Muscle layer of duodenum (tissue), 2 donors: Measurements from ENCODE around the gene CHMP2A.
A peak's percentile ranks its signal among the peaks of the same experiment; 100 is the strongest.

Source experiments
- H3K27ac ChIP-seq: one replicate; pipeline ENCODE4 v1.7.0; 2013; ENCODE audit warnings: mild to moderate bottlenecking, low read length
- H3K27me3 ChIP-seq: one replicate; pipeline ENCODE4 v1.7.0; 2013; ENCODE audit warnings: low read depth, mild to moderate bottlenecking, control low read depth, low read length
- H3K36me3 ChIP-seq, 2 donors: one replicate each; pipeline ENCODE4 v1.7.0; 2013; ENCODE audit warnings: low read length in 2 of 2, control low read depth in 1 of 2, mild to moderate bottlenecking in 1 of 2; ENCODE audit not compliant: insufficient read depth in 2 of 2, control insufficient read depth in 1 of 2
- H3K4me1 ChIP-seq, 2 donors: one replicate each; pipeline ENCODE4 v1.7.0; 2013; ENCODE audit warnings: low read length in 2 of 2, mild to moderate bottlenecking in 2 of 2, control low read depth in 1 of 2, moderate library complexity in 1 of 2; ENCODE audit not compliant: insufficient read depth in 2 of 2, control insufficient read depth in 1 of 2
- H3K4me3 ChIP-seq, 2 donors: one replicate each; pipeline ENCODE4 v1.7.0; 2013; ENCODE audit warnings: low read length in 2 of 2, low read depth in 1 of 2, mild to moderate bottlenecking in 1 of 2
- H3K9me3 ChIP-seq, 2 donors: one replicate each; pipeline ENCODE4 v1.7.0; 2013; ENCODE audit warnings: low read length in 2 of 2, control low read depth in 1 of 2, mild to moderate bottlenecking in 1 of 2; ENCODE audit not compliant: control insufficient read depth in 1 of 2
- donor health status: healthy.

The CHMP2A gene

GRCh38 chr19:58519355-58520256 lies 35.3 kb downstream of the CHMP2A start, which contains the start of gene ZBTB45:
TSS of gene ZBTB45 (minus strand) at chr19:58519810. CDS start at chr19:58517673, 2,137 bp downstream.
- Histone ChIP-seq H3K9me3 (no peaks in the 10 kb centered on the region), H3K36me3 (peaks cover 7 to 19% of the 10 kb centered on the region in 2 donors), H3K27me3 (no peaks in the 10 kb centered on the region), H3K4me3 (peak within 1 kb of the TSS; percentile 81 to 89), H3K27ac (peak within 1 kb of the TSS; percentile 97), H3K4me1 (peaks cover 14 to 34% of the 10 kb centered on the region in 2 donors)

- peak overlapping the region; percentile 81 to 89 for H3K4me3 ChIP-seq
- no peaks in the 10 kb centered on the region for H3K9me3 ChIP-seq
- H3K27ac ChIP-seq = peak overlapping the region; percentile 97
- peaks cover 17 to 37% of the 10 kb centered on the region in 2 donors for H3K4me1 ChIP-seq
- peaks cover 7 to 19% of the 10 kb centered on the region in 2 donors for H3K36me3 ChIP-seq
- no peaks in the 10 kb centered on the region for H3K27me3 ChIP-seq
Measured at GRCh38 chr19:58519087-58519354, 35.9 kb downstream of the CHMP2A start.

- H3K4me3 ChIP-seq = peak overlapping the region; percentile 81 to 89
- peaks cover 17 to 42% of the 10 kb centered on the region in 2 donors for H3K4me1 ChIP-seq
- H3K9me3 ChIP-seq = no peaks in the 10 kb centered on the region
- peak overlapping the region; percentile 97 for H3K27ac ChIP-seq
- peaks cover 7 to 19% of the 10 kb centered on the region in 2 donors for H3K36me3 ChIP-seq
- no peaks in the 10 kb centered on the region for H3K27me3 ChIP-seq
Measured at GRCh38 chr19:58518256-58519086, 36.4 kb downstream of the CHMP2A start.

- H3K27me3 ChIP-seq = no peaks in the 10 kb centered on the region
- peaks cover 17 to 44% of the 10 kb centered on the region in 2 donors for H3K4me1 ChIP-seq
- no peak overlapping the region for H3K4me3 ChIP-seq
- no peak overlapping the region for H3K27ac ChIP-seq
- no peaks in the 10 kb centered on the region for H3K9me3 ChIP-seq
- H3K36me3 ChIP-seq = peaks cover 7 to 19% of the 10 kb centered on the region in 2 donors
Measured at GRCh38 chr19:58516964-58517833, 37.7 kb downstream of the CHMP2A start.

- no peak overlapping the region for H3K4me3 ChIP-seq
- H3K27me3 ChIP-seq = no peaks in the 10 kb centered on the region
- H3K9me3 ChIP-seq = no peaks in the 10 kb centered on the region
- peaks cover 7 to 19% of the 10 kb centered on the region in 2 donors for H3K36me3 ChIP-seq
- no peak overlapping the region for H3K27ac ChIP-seq
- peaks cover 17 to 44% of the 10 kb centered on the region in 2 donors for H3K4me1 ChIP-seq
Measured at GRCh38 chr19:58516246-58516836, 38.6 kb downstream of the CHMP2A start.

GRCh38 chr19:58515259-58515658 lies 39.6 kb downstream of the CHMP2A start:
- Histone ChIP-seq H3K9me3 (no peaks in the 10 kb centered on the region), H3K36me3 (peaks cover 7 to 19% of the 10 kb centered on the region in 2 donors), H3K4me1 (peaks cover 14 to 44% of the 10 kb centered on the region in 2 donors), H3K4me3 (no peak overlapping the region), H3K27me3 (no peaks in the 10 kb centered on the region), H3K27ac (no peak overlapping the region)

GRCh38 chr19:58514564-58515022 lies 40.3 kb downstream of the CHMP2A start:
- H3K9me3 ChIP-seq = no peaks in the 10 kb centered on the region
- peaks cover 13 to 44% of the 10 kb centered on the region in 2 donors for H3K4me1 ChIP-seq
- H3K27ac ChIP-seq = no peak overlapping the region
- peak overlapping the region; percentile 20 to 30 for H3K4me3 ChIP-seq
- no peaks in the 10 kb centered on the region for H3K27me3 ChIP-seq
- peaks cover 7 to 19% of the 10 kb centered on the region in 2 donors for H3K36me3 ChIP-seq

- peaks cover 13 to 43% of the 10 kb centered on the region in 2 donors for H3K4me1 ChIP-seq
- H3K27me3 ChIP-seq = no peaks in the 10 kb centered on the region
- no peak overlapping the region for H3K27ac ChIP-seq
- no peaks in the 10 kb centered on the region for H3K9me3 ChIP-seq
- H3K36me3 ChIP-seq = peaks cover 7 to 19% of the 10 kb centered on the region in 2 donors
- peak overlapping the region; percentile 30 to 43 for H3K4me3 ChIP-seq
Measured at GRCh38 chr19:58513694-58514563, 41.0 kb downstream of the CHMP2A start.

GRCh38 chr19:58513213-58513693 lies 41.7 kb downstream of the CHMP2A start:
- Histone ChIP-seq H3K27me3 (no peaks in the 10 kb centered on the region), H3K4me1 (peaks cover 8 to 37% of the 10 kb centered on the region in 2 donors), H3K9me3 (no peaks in the 10 kb centered on the region), H3K27ac (no peak overlapping the region), H3K36me3 (peaks cover 7 to 19% of the 10 kb centered on the region in 2 donors), H3K4me3 (peak overlapping the region in 1 of 2 donors; percentile 43)
